Caki2 (cell line): ENCODE data around the gene TBC1D3B. TPM values are rescaled to one million over a fixed set of nuclear protein-coding genes. Genes with fewer than 3 reads are reported as not detected.

ENCODE experiments used
- DNase-seq: peaks from one replicate; pipeline ENCODE4 v3.0.0-alpha.2; 2015; ENCODE audit warnings: low read depth
- in situ Hi-C: cut with HindIII; loops from 2 replicates; pipeline ENCODE4 v1.10.0; 2016; ENCODE audit warnings: low sequenced_read_pairs, low pct_unique_long_range_greater_than_20kb, mixed read lengths
- total RNA-seq: library from RNA; depleted of rRNA; stranded (reverse); fragments of >200 nt; shearing (Covaris generic); gene quantifications from 2 replicates; pipeline ENCODE4 v1.2.3, GENCODE V29; 2014; ENCODE audit warnings: low replicate concordance; rRNA removed

Gene TBC1D3B
- total RNA-seq, 1 experiment from 2014 or later: 0.95 TPM

DNA sequence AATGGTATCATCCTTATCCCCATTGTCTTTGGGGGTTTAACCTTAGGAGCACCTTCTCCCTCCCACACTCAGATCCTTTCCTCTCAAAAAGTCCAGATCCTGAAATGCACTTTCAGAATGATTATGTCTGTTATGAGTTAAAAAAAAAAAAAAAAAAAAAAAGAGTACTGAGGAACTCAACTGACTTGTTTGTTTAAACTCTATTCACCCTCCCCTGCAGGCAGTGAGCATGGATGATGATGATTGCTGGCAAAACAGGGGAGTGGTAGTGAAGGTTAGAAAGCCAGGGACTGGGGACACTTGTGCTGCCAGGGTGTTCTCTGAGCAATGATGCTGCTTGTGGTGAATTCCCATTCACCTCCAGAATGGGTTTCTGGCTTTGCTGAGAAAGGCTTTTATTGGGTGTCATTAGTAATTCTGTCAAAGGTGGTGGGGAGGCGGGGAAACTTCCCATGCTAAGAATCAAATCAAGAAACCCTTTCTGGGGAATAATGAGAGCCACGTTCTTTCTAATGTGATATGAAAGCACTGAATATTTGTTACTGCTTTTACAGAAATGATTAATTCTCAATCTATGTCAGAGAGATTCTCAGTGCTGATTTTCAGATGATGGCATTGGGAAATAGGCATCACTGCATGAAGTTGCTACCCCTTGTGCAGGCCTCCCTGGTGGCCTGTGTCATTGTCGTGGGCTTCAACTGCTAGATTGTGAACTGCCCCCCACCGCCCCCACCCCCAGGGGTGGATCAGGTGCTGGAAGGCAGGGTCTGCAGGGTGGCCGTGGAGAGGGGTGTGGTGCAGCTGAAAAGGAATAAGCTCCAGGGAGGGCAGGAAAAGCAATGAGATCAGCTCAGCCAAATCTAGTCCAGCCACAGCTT lies 58.7 kb downstream of the TBC1D3B start:
- in situ Hi-C loops: no loop called here

More for the DNA sequence above, 58.7 kb downstream of the TBC1D3B start:
- no peak for DNase-seq

Other genes with a start within 250 kb of the TBC1D3B start
- 12.8 and 13.7 TPM in 2 replicates for gene RDM1, start 245.9 kb downstream of the TBC1D3B start, total RNA-seq
- gene LYZL6, start 232.9 kb downstream of the TBC1D3B start, total RNA-seq: not detected in 2 replicates
- not detected in 2 replicates for gene CCL16, start 195.1 kb downstream of the TBC1D3B start, total RNA-seq
- gene CCL14, start 189.9 kb downstream of the TBC1D3B start, total RNA-seq: not detected in 2 replicates
- gene CCL15, start 175.1 kb downstream of the TBC1D3B start, total RNA-seq: not detected in 2 replicates
- gene CCL23, start 158.7 kb downstream of the TBC1D3B start, total RNA-seq: not detected in 2 replicates
- gene CCL18, start 112.4 kb downstream of the TBC1D3B start, total RNA-seq: not detected in 2 replicates
- not detected in 2 replicates for gene CCL3, start 86.5 kb downstream of the TBC1D3B start, total RNA-seq
- not detected in 2 replicates for gene CCL4, start 72.8 kb downstream of the TBC1D3B start, total RNA-seq
- gene CCL3L1, start 20.1 kb upstream of the TBC1D3B start, total RNA-seq: not detected in 2 replicates
- gene CCL4L2, start 34.4 kb upstream of the TBC1D3B start, total RNA-seq: not detected in 2 replicates
- gene TBC1D3I, start 87.9 kb upstream of the TBC1D3B start, total RNA-seq: not detected in 2 replicates
- not detected in 2 replicates for gene TBC1D3G, start 147.2 kb upstream of the TBC1D3B start, total RNA-seq
- not detected in 2 replicates for gene TBC1D3H, start 211.8 kb upstream of the TBC1D3B start, total RNA-seq